Right lobe of liver (tissue), 6 donors: Measurements from ENCODE around the gene MSMB. TPM values are rescaled to one million over a fixed set of nuclear protein-coding genes. Genes with fewer than 3 reads are reported as not detected.

Source experiments
- ATAC-seq, 4 donors: fragments of 200-7000 bp; cut with Tn5 transposase; one replicate each; pipeline ENCODE4 v1.9.1; 2020; ENCODE audit warnings: mild to moderate bottlenecking in 4 of 4, moderate library complexity in 4 of 4
- DNase-seq, 3 donors: peaks; one replicate each; pipeline ENCODE4 v3.0.0-alpha.2; 2020
- H3K27ac ChIP-seq, 3 donors: fragments of 200-600 bp; one replicate each; pipeline ENCODE4 v1.8.0; 2022
- H3K27me3 ChIP-seq, 2 donors: fragments of 200-600 bp; one replicate each; pipeline ENCODE4 v1.8.0; 2022
- H3K36me3 ChIP-seq, 4 donors: fragments of 200-600 bp; sonication (generic) in 1 of 4; one replicate each; pipeline versions ENCODE4 v1.5.1 to v1.8.0; 2017 to 2022; ENCODE audit warnings: control low read depth in 1 of 4
- H3K4me1 ChIP-seq, 4 donors: fragments of 200-600 bp; sonication (generic) in 1 of 4; one replicate each; pipeline versions ENCODE4 v1.5.1 to v1.8.0; 2017 to 2022; ENCODE audit warnings: control low read depth in 1 of 4
- H3K4me3 ChIP-seq, 3 donors: fragments of 200-600 bp; one replicate each; pipeline ENCODE4 v1.8.0; 2022
- H3K9me3 ChIP-seq, 4 donors: fragments of 200-600 bp; sonication (generic) in 1 of 4; one replicate each; pipeline versions ENCODE4 v1.5.1 to v1.8.0; 2017 to 2022; ENCODE audit warnings: control low read depth in 1 of 4
- POLR2A ChIP-seq: fragments of 450-650 bp; IDR thresholded peaks from one replicate; pipeline ENCODE4 v1.6.1; 2017; ENCODE audit warnings: antibody characterized with exemption, mild to moderate bottlenecking
- WGBS: methylation state at CpG from one replicate; pipeline ENCODE4 v1.1.6; 2018; ENCODE audit warnings: low coverage, low lambda C conversion rate; ENCODE audit not compliant: insufficient coverage; ENCODE audit errors: missing lambda C conversion rate; 5-methylcytosine and 5-hydroxymethylcytosine counted together
- intact Hi-C, 2 donors: fragments of 100-400 bp; cut with DNase I; formaldehyde crosslinking; loops; one replicate each; pipeline versions ENCODE4 v1.11.2 to v1.14.1; 2022
- total RNA-seq, 6 experiments: library from RNA; depleted of rRNA in 2 of 6; stranded (reverse); fragments of >200 nt in 2 of 6; fragmentation: NEBNext Ultra II Directional in 3 of 6; extraction: Animal tissue kit (Norgen Biotek cat#: 25700) in 3 of 6; gene quantifications; one replicate each; pipeline versions ENCODE4 v1.1.0 to v1.2.4, GENCODE V29; 2016 to 2023
- TF ChIP-seq, protein P1 (sequence below), 4 donors: fragments of 200-600 bp in 3 of 4; fragments of 450-650 bp in 1 of 4; IDR thresholded peaks; one replicate each; pipeline versions ENCODE4 v1.5.1 to v1.8.0; 2016 to 2022; ENCODE audit warnings: antibody characterized with exemption in 4 of 4, mild to moderate bottlenecking in 2 of 4
- donor health status: DM: no; HTN: yes; CAD: no.
- donor health status: DM: no; HTN: no; CAD: no.
- donor health status: DM: no; HTN: no; CAD: no.
- donor health status: DM: no; HTN: yes; CAD: no.
- donor health status: DM: no; HTN: yes; CAD: no.

The MSMB gene
- total RNA-seq, 6 experiments from 2014 or later = 0.84 TPM; not detected in 5

GRCh38 chr10:46028584-46029460 is 17.2 kb downstream of the MSMB start:
- Histone ChIP-seq H3K4me3 (peak overlapping the region; percentile 77 to 93 (median 83)), H3K9me3 (no peaks in the 10 kb centered on the region), H3K36me3 (no peaks in the 10 kb centered on the region), H3K4me1 (peaks cover 0 to 85% (median 31%) of the 10 kb centered on the region in 4 donors), H3K27me3 (no peaks in the 10 kb centered on the region), H3K27ac (peak overlapping the region; percentile 92 to 96 (median 95))
- TF ChIP-seq POLR2A = peak; percentile 54
- TF ChIP-seq, protein P1, sequence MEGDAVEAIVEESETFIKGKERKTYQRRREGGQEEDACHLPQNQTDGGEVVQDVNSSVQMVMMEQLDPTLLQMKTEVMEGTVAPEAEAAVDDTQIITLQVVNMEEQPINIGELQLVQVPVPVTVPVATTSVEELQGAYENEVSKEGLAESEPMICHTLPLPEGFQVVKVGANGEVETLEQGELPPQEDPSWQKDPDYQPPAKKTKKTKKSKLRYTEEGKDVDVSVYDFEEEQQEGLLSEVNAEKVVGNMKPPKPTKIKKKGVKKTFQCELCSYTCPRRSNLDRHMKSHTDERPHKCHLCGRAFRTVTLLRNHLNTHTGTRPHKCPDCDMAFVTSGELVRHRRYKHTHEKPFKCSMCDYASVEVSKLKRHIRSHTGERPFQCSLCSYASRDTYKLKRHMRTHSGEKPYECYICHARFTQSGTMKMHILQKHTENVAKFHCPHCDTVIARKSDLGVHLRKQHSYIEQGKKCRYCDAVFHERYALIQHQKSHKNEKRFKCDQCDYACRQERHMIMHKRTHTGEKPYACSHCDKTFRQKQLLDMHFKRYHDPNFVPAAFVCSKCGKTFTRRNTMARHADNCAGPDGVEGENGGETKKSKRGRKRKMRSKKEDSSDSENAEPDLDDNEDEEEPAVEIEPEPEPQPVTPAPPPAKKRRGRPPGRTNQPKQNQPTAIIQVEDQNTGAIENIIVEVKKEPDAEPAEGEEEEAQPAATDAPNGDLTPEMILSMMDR (IDR thresholded peaks at IDR 0.05) = peak; percentile 71 to 86 (median 77)
- peak in 1 of 3 donors; percentile 60 for DNase-seq
- peak; percentile 48 to 64 (median 52) for ATAC-seq
- WGBS = 7% methylated on average over 6 of the region's 6 CpGs
- intact Hi-C loops = no loop called here

- no peak for TF ChIP-seq POLR2A
- TF ChIP-seq, protein P1 (IDR thresholded peaks at IDR 0.05) = no peak
- ATAC-seq = no peak
- peaks cover 0 to 69% (median 24%) of the 10 kb centered on the region in 4 donors for H3K4me1 ChIP-seq
- intact Hi-C loops = no loop called here
- H3K4me3 ChIP-seq = no peak overlapping the region
- no peaks in the 10 kb centered on the region for H3K36me3 ChIP-seq
- H3K9me3 ChIP-seq = no peaks in the 10 kb centered on the region
- H3K27me3 ChIP-seq = no peaks in the 10 kb centered on the region
- H3K27ac ChIP-seq = peak overlapping the region in 1 of 3 donors; percentile 33
- DNase-seq = no peak
These were observed 20.0 kb downstream of the MSMB start for GRCh38 chr10:46026106-46026505.

GRCh38 chr10:46025406-46025805 is 20.7 kb downstream of the MSMB start:
- intact Hi-C loops = no loop called here

GRCh38 chr10:46024948-46025347 is 21.1 kb downstream of the MSMB start:
- H3K9me3 ChIP-seq = no peaks in the 10 kb centered on the region
- peaks cover 0 to 76% (median 27%) of the 10 kb centered on the region in 4 donors for H3K4me1 ChIP-seq
- ATAC-seq (no peak), DNase-seq (no peak)
- no peaks in the 10 kb centered on the region for H3K27me3 ChIP-seq
- H3K27ac ChIP-seq = peak overlapping the region in 1 of 3 donors; percentile 33
- no peaks in the 10 kb centered on the region for H3K36me3 ChIP-seq
- no peak overlapping the region for H3K4me3 ChIP-seq
- intact Hi-C loops = no loop called here
- TF ChIP-seq, protein P1 (IDR thresholded peaks at IDR 0.05) = no peak
- TF ChIP-seq POLR2A = no peak

More at GRCh38 chr10:46025406-46025805, 20.7 kb downstream of the MSMB start:
- H3K27me3 ChIP-seq = no peaks in the 10 kb centered on the region
- H3K4me3 ChIP-seq = no peak overlapping the region
- no peak for TF ChIP-seq POLR2A
- TF ChIP-seq, protein P1 (IDR thresholded peaks at IDR 0.05) = no peak
- WGBS = 43% methylated on average over 2 of the region's 2 CpGs
- peaks cover 0 to 71% (median 25%) of the 10 kb centered on the region in 4 donors for H3K4me1 ChIP-seq
- DNase-seq (no peak), ATAC-seq (no peak)
- no peaks in the 10 kb centered on the region for H3K36me3 ChIP-seq
- H3K9me3 ChIP-seq = no peaks in the 10 kb centered on the region
- H3K27ac ChIP-seq = peak overlapping the region in 1 of 3 donors; percentile 33
